Left renal cortex interstitium (tissue), 4 donors: ENCODE results near the gene TRIM63. TPM values are rescaled to one million over a fixed set of nuclear protein-coding genes. Genes with fewer than 3 reads are reported as not detected.

ENCODE experiments used
- DNase-seq, 4 donors: peaks; one replicate each; pipeline ENCODE4 v3.0.0-alpha.2; 2013; ENCODE audit warnings: low read depth in 4 of 4, low spot score in 2 of 4, missing footprints in 1 of 4
- polyA plus RNA-seq, 4 donors: library from polyadenylated mRNA; unstranded; fragments of 120-200 nt; gene quantifications; one replicate each; pipeline ENCODE4 v1.2.1, GENCODE V29; 2013; ENCODE audit not compliant: insufficient read length in 4 of 4

The TRIM63 gene
- polyA plus RNA-seq, 4 donors = 0.62 to 0.87 (median 0.75) TPM

GRCh38 chr1:26020330-26020768, 47.1 kb downstream of the TRIM63 start:
- no peak for DNase-seq

- no peak for DNase-seq
These were observed 47.7 kb downstream of the TRIM63 start for GRCh38 chr1:26019641-26020315.

- no peak for DNase-seq
These were observed 49.8 kb downstream of the TRIM63 start for GRCh38 chr1:26017606-26018005.

- DNase-seq = no peak
These were observed 50.4 kb downstream of the TRIM63 start for GRCh38 chr1:26016953-26017545.

GRCh38 chr1:26016258-26016952, 51.0 kb downstream of the TRIM63 start:
- no peak for DNase-seq

- DNase-seq = no peak
These were observed 52.1 kb downstream of the TRIM63 start for GRCh38 chr1:26015358-26015757.

- DNase-seq = no peak
These were observed 53.3 kb downstream of the TRIM63 start for GRCh38 chr1:26014179-26014578.

GRCh38 chr1:26012864-26013263, 54.6 kb downstream of the TRIM63 start:
- no peak for DNase-seq

- DNase-seq = no peak
These were observed 56.6 kb downstream of the TRIM63 start for GRCh38 chr1:26010825-26011224.

- no peak for DNase-seq
These were observed 57.5 kb downstream of the TRIM63 start for GRCh38 chr1:26009796-26010447.

- DNase-seq = no peak
These were observed 60.7 kb downstream of the TRIM63 start for GRCh38 chr1:26006710-26007109.

GRCh38 chr1:26005434-26006105, 61.9 kb downstream of the TRIM63 start:
- DNase-seq = no peak

- no peak for DNase-seq
These were observed 63.7 kb downstream of the TRIM63 start for GRCh38 chr1:26003756-26004155.

- no peak for DNase-seq
These were observed 64.2 kb downstream of the TRIM63 start for GRCh38 chr1:26003262-26003661.

Other genes starting within 250 kb of the TRIM63 start
- gene MTFR1L, start 247.7 kb downstream of the TRIM63 start, polyA plus RNA-seq = 100 to 1,000 TPM in 2 of 4 donors, 10 to 100 TPM in 2; 80.8 to 112 (median 101) TPM
- gene AUNIP, start 208.2 kb downstream of the TRIM63 start, polyA plus RNA-seq = 1 to 10 TPM; 3.2 to 4.0 (median 3.6) TPM
- 10 to 100 TPM; 26.7 to 35.1 (median 31.0) TPM for gene PAQR7, start 191.9 kb downstream of the TRIM63 start, polyA plus RNA-seq
- 1,000 to 10,000 TPM; 1,095 to 1,236 (median 1,139) TPM for gene STMN1, start 161.2 kb downstream of the TRIM63 start, polyA plus RNA-seq
- gene PAFAH2, start 69.6 kb downstream of the TRIM63 start, polyA plus RNA-seq = 10 to 100 TPM; 14.1 to 23.4 (median 18.7) TPM
- gene EXTL1, start 45.9 kb downstream of the TRIM63 start, polyA plus RNA-seq = 1 to 10 TPM; 1.3 to 2.4 (median 1.7) TPM
- gene SLC30A2, start 21.5 kb downstream of the TRIM63 start, polyA plus RNA-seq = 1 to 10 TPM; 3.1 to 5.8 (median 4.2) TPM
- 10 to 100 TPM; 17.3 to 20.6 (median 19.5) TPM for gene PDIK1L, start 44.2 kb upstream of the TRIM63 start, polyA plus RNA-seq
- 1 to 10 TPM; 1.0 to 2.2 (median 1.3) TPM for gene FAM110D, start 91.4 kb upstream of the TRIM63 start, polyA plus RNA-seq
- gene C1orf232, start 101.3 kb upstream of the TRIM63 start, polyA plus RNA-seq = under 1 TPM in 3 of 4 donors, not detected in 1; 0.22 to 0.40 (median 0.23) TPM
- gene ZNF593, start 102.3 kb upstream of the TRIM63 start, polyA plus RNA-seq = 10 to 100 TPM; 14.3 to 27.1 (median 19.5) TPM
- gene ZNF593OS, start 104.2 kb upstream of the TRIM63 start, polyA plus RNA-seq = 1 to 10 TPM in 1 of 4 donors, under 1 TPM in 3; 0.41 to 1.4 (median 0.71) TPM
- gene CNKSR1, start 109.9 kb upstream of the TRIM63 start, polyA plus RNA-seq = 10 to 100 TPM in 3 of 4 donors, 1 to 10 TPM in 1; 9.4 to 24.4 (median 15.5) TPM
- gene CATSPER4, start 123.0 kb upstream of the TRIM63 start, polyA plus RNA-seq = under 1 TPM in 3 of 4 donors, not detected in 1; 0.13 to 0.17 (median 0.16) TPM
- 10 to 100 TPM; 11.7 to 23.1 (median 19.2) TPM for gene CEP85, start 166.6 kb upstream of the TRIM63 start, polyA plus RNA-seq
- 100 to 1,000 TPM in 2 of 4 donors, 10 to 100 TPM in 2; 85.5 to 114 (median 100) TPM for gene SH3BGRL3, start 212.5 kb upstream of the TRIM63 start, polyA plus RNA-seq
- 10 to 100 TPM; 30.4 to 58.2 (median 44.6) TPM for gene UBXN11, start 239.0 kb upstream of the TRIM63 start, polyA plus RNA-seq